ENCODE measurements around the gene EFNA2.

The EFNA2 gene

DNA sequence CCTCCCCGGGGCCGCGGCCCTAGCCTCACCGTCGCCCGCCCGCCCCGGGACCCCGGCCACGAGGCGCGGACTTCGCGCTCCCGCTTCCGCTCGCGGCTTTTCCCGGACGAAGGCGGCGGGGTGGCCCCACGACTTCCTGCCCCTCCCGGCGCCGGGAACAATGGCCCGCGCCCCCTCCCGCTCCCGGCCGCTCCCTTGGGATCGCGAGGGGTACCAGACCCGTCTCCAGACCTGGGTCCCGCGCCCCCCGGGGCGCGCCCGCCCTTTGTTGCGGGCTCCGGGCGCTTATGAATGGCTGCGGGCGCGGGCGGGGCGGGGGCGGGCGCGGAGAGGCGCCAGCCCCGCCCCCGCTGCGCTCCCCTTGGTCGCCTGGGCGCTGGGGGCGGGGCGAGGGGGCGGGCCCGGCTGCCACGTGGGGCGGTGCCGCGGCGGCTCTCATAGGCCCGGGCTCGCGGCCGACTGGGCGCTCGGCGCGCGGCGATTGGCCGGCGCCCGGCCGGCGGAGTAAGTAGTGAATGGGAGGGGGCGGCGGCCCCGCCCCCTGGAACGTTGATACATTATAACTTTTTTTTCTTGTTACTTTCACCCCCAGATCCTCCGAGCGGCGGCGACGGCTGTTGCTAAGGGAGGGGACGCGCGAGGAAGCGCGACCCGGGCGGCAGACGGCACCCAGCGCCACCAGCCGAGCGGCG, 36.2 kb upstream of the EFNA2 start:
- peak; percentile 96 for DNase-seq (ENCODE audit: low spot score)

DNA sequence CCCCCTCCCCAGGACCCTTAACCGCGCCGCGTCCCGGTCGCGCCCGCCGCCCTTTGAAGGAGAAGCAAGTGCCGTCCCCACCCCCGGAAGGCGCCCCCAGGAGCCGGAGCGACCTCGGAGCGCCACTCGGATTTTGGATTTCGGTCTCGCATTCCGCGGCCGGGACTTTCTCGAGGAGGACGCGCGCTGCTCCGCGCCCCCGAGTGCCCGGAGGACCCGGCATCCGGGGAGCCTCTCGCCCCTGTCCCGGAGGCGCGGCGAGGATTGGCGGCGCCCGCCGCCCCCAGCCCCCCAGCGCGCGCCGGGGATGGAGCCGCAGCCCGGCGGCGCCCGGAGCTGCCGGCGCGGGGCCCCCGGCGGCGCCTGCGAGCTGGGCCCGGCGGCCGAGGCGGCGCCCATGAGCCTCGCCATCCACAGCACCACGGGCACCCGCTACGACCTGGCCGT, 35.7 kb upstream of the EFNA2 start:
- no peak for DNase-seq (ENCODE audit: low spot score)

DNA sequence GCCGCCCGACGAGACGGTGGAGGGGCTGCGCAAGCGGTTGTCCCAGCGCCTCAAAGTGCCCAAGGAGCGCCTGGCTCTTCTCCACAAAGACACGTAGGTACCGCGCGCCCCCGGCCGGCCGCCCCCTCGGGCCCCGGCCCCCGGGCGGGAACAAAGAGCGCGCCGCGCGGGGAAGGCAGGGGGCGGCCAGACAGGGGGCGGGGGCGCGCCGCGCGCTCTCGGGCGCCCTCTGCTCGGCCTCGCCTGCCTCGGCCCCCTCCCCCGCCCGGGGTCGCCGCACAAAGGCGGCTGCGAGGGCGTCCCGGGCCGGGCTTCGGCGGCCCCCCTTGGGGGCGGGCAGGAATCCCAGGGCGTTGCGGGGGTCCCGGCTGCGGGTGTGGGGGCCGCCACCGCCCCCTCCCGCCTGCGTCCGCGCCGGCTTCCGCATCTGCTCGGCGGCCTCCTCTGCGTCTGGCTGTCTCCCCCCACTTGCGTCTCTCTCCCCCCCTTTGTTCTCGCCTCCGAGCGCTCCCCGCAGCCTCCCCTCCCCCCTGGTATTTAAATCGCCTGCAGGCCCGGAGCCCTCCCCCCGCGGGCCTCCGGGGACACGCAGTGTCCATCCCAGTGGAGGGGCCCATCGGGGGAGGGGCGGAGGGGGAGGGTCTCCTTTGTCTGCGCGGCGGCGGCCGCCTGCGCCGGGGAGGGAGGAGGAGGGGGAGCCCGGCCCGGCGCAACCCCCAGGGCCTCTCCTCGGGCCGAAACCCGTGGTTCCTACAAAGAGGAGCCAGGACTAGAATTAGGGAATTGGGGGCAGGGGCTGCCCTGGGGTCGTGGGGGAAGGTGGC, 35.0 kb upstream of the EFNA2 start:
- DNase-seq (ENCODE audit: low spot score), result peak; percentile 63

DNA sequence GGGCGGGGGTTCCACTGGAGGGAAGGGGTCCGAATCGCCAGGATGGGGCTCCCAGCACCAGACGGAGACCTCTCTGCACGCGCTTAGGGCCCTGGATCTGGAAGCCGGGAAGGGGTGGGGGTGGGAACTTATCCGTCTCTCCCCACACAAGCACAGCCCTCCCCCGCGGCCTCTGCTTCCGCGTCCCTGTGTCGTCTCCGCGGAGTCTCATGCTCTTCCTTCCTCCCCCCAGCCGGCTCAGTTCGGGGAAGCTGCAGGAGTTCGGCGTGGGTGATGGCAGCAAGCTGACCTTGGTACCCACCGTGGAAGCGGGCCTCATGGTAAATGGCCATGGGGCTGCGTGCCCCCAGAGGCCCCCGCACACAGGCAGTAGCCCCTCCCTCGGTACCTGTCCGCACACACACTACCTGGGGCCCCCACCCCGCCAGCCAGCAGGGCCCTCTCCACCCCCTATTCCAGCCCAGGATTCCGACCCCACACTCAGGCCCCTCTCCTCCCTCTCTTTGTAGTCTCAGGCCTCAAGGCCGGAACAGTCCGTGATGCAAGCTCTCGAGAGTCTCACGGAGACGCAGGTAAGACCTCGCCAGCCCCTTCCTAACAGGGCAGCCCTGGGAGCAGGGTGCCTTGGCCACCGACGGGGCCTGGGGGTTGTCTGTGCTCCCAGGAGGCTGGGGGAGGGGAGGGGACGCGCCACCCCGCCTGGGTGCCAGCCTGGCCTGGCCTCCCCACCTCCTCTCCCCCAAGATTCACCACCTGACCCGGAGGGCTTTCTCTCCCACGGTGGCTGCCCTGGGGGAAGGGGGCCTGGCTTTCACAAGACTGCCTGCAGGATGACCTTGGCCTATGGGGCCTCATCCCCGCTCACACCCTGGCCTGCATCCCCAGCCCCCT, 34.1 kb upstream of the EFNA2 start:
- DNase-seq (ENCODE audit: low spot score), result peak; percentile 69

DNA sequence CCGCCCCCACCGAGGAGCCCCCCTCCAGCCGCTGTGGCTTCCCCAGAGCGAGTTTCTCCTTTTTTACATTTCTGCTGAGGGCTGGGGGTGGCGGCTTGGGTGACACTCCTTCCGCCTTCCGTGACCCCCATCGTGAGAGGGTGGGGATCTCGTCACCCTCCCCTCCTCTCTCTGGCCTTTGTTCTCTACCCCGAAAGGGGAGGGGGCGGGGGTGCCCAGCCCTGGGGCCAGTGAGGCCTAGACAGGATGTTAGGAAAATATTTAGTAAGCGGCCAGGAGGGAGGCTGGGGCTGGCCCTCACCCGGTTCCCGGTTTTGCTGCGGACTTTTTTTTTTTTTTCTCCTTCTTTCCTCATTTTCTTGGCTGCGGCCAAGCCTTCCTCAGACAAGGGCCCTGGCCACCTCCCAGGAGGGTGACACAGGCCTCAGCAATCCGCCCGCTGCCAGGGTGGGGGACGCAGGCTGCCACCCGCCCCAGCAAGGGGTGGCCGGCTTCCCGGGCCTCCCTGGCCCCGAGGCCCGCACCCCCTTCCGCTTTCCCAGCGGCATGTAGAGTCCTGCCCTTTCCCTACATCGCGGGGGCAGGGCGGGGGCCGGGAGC, 33.4 kb upstream of the EFNA2 start:
- peak; percentile 77 for DNase-seq (ENCODE audit: low spot score)

DNA sequence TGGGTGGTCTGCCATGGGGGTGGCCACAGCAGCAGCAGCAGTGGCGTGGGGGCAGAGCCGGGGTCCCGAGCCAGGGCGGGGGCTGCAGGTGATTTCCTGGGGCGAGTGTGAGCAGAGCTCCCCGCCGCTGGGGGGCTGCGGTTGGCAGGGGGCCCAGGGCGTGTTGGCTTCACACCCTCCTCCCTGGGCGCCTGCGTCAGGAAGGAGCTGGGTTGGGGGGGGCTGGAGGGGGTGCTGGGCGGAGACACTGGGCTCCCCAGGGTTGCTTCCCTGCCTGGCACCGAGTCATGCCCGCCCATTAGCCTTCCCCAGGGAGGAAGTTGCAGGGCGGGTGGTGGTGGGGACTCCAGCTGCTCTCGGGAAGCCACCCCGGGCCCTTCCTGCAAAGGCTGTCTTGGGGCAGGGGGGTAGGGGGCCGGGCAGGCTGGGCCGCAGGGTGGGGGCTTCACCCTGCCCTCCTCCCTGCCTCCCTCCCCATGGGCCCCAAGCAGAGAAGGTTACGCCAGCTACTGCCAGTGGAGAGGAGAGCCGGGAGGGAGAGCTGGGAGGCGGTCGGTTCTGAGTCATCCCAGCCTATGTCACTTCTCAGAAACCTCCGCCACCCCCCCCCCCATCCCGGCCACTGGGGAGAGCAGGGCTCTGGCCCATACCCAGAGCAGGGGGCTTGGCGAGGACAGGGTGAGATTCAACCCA, 32.7 kb upstream of the EFNA2 start:
- DNase-seq (ENCODE audit: low spot score), result peak; percentile 87

DNA sequence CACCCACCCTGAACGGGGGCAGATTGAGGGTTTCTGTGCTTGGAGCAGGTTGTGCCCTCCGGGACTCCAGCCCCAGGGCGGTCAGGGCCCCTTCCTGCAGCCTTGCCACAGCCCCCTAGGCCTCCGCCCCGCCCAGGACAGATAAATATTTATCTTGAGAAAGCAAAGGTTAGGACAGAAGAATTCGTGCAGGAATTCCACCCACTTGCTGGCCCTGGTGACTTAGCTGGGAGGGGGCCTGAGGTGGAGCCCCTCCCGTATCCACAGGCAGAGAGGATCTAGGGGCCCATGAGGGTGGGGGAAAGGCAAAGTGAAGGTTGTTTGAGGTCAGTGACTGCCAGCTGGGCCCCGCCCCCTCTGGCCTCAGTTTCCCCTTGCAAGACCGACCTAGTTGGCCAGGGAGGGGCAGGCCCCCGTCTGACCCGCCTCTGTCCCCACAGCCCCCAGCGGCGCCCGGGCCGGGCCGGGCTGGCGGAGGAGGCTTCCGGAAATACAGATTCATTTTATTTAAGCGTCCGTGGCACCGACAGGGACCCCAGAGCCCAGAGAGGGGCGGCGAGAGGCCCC, 32.1 kb upstream of the EFNA2 start:
- DNase-seq (ENCODE audit: low spot score), result no peak

DNA sequence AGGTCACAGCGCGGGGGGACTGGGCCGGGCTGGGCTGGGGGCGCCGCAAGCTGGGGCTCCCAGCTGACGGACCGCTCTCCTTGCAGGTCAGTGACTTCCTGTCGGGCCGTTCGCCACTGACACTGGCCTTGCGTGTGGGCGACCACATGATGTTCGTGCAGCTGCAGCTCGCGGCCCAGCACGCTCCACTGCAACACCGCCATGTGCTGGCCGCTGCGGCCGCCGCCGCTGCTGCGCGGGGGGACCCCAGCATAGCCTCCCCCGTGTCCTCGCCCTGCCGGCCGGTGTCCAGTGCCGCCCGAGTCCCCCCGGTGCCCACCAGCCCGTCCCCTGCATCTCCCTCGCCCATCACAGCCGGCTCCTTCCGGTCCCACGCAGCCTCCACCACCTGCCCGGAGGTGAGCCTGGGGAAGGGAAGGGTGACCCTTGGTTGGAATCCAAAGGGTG, 31.6 kb upstream of the EFNA2 start:
- DNase-seq (ENCODE audit: low spot score), result no peak

DNA sequence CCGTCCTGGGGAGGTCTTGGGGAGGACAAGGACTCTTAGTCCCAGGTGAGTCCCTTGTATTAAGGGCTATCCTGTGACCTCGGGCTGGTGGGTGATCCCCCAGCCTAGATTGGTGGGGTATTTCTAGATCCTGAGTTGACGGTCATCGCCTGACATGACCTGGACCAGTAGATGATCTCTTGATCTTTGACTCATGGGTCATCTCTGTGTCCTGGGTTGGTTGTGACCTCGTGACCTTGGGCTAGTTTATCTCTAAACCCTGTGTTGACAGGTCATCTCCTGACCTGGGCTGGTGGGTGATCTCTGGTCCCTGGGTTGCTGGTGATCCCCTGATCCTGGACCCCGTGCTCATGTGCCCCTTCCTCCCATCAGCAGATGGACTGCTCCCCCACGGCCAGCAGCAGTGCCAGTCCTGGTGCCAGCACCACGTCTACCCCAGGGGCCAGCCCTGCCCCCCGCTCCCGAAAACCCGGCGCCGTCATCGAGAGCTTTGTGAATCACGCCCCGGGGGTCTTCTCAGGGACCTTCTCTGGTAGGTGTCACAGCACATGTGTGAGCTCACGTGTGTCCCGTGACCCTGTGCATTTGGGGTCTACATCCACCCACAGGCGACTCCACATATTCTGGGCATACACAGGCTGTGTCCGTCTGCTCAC, 31.0 kb upstream of the EFNA2 start:
- no peak for DNase-seq (ENCODE audit: low spot score)

DNA sequence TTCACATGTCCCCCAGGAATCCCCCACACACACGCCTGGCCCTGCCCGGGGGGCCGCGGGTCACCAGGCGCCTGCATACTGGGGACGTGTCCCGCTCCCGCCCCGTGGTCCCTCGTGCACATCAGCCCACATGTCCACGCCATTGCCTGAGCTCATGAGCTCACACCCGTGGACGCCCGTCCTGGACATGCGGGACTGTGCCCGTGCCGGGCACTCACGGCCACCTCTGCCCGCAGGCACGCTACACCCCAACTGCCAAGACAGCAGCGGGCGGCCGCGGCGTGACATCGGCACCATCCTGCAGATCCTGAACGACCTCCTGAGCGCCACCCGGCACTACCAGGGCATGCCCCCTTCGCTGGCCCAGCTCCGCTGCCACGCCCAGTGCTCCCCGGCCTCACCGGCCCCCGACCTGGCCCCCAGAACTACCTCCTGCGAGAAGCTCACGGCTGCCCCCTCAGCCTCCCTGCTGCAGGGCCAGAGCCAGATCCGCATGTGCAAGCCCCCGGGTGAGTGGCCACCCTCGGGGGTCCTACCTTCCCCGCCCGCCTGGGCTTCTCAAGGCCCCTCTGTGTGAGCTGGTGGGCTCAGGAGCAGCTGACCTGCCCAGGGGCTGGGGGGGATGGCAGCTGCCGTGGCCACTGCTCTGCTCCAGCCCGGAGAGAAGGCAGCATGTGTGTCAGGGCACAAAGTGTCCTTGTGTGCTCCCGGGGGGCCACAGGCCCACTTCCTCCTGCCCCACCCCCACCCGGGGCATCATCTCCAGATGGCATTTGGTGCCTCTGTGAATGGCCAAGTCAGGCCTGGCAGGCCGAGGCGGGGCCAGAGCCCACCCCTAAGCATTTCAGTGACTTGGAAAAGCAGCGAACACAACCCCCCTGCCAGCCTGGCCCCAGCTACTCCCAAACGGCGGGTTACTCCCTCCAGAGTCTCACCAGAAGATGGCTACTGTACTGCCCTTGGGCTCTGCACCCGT, 30.2 kb upstream of the EFNA2 start:
- DNase-seq (ENCODE audit: low spot score), result no peak

DNA sequence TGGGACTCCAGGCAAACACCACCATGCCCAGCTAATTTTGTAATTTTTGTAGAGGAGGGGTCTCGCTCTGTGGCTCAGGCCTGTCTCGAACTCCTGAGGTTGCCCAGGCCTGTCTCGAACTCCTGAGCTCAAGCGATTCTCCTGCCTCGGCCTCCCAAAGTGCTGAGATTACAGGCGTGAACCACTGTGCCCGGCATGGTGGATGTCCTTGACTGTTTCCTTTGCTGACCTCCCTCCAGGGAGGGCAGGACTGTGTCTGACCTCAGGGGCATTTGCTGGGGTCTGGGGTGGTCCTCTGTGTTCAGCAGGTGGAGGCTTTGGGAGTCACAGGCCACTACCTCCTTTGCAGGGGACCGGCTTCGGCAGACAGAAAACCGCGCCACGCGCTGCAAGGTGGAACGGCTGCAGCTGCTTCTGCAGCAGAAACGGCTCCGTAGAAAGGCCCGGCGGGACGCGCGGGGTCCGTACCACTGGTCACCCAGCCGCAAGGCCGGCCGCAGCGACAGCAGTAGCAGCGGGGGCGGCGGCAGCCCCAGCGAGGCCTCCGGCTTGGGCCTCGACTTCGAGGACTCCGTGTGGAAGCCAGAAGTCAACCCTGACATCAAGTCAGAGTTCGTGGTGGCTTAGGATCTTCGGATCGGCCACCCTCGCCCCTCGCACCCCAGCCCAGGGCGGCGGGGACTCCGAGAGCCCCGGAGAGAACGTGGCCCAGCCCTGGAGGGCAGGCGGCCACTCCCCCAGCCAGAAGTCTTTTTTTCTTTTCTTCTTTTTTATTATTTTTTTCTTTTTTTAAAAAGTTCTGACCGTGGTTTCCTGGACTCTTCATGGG, 28.8 kb upstream of the EFNA2 start:
- no peak for DNase-seq (ENCODE audit: low spot score)

DNA sequence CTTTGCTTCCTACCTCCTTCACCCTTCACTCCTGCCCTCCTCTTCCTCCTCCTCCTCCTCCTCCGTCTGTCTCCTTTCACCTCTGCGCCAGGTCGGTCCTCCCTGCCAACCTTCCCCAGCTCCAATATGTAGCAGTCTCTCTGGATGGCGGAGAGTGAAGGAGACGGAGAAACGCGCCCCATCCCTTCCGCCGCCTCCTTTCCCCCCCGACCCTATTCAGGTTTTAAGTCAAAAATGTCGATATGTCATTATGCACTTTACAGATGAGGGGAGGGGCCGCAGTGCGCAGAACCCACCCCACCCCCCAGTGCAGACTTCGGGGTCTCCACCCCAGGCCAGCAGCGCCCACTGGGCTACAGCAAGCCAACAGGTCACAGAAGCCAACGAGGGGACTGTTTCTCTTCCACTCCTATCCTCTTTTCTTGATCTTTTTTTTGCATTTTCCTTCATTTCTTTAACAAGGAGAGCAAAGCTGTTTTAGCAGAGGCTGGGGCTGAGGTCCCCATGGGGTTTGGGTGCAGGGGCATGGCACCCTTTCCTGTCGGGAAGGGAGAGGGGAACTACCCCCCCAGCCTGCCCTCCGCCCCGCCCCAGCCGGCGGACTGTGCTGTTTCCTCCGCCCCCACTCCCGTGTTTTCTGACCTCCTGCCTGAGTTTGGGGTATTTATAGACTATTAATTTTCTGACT, 28.1 kb upstream of the EFNA2 start:
- DNase-seq (ENCODE audit: low spot score), result no peak

DNA sequence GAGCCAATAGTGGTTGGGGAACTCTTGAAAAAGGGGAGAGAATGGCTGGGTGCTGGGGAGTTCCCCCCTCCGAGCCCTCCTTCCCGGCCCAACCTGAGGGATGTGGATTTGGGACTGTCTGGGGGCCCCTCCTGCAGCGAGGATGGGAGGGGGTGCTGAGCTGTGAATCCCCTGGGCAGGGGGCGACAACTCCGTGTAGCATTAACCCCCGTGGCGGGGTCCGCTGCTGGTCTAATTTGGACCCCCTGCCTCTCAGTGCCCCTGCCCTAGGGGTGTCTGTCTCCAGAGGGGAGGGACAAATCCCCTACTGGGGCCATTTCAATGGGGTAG, 27.5 kb upstream of the EFNA2 start:
- no peak for DNase-seq (ENCODE audit: low spot score)

DNA sequence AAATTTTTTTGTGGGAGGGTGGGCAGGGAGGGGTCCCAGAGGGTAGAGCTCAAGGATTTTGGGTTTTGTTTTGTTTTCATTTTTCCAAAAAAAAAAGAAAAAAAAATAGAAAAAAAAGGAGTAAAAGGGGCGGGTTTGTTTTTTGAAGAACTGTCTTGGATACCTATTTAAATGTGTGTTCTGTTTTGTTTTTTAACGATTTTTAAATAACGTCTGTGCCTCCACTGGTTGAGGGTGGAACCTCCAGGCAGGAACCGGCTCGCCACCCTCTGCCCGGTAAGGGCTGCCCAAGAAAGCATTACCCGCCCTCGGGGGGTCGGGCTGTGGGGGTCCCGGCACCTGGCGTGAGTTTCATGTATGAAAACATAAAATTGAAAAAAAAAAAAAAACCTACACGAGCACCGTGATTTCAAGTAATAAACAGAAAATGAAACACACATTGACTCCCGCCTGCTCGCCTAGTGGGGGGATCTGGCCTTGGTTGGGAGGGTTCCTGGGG, 26.9 kb upstream of the EFNA2 start:
- DNase-seq (ENCODE audit: low spot score), result no peak

DNA sequence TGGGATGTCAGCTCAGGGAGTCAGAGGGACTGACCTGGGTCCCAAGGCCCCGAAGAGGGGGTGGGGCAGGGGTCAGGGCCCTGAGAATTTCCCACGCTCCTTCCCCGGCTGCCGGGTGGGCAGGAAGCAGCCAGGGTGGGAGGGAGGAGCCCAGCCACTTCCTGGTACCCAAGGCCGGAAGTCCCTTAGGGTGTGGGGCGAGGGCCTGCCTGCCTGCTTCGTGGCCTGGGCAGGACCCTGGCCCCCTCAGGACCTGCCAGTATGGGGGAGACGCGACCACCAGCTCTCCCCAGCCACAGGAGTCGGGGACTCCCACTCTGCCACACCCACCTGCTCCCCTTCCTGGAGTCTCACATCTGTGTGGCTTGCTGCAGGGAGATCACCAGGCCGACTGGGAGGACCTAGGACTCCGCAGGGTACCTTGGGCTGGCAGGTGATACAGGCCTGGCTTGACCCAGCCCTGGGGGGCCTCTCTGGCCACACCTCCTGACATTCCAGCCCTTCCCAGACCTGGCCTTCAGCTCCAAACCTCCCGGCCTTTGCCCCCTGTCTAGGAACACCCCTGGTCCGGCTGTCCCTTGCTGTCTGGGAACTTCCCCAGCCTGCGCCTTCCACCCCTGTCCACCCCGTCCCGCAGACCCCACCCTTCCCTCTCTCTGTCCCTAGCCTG, 26.3 kb upstream of the EFNA2 start:
- DNase-seq (ENCODE audit: low spot score), result peak; percentile 69

DNA sequence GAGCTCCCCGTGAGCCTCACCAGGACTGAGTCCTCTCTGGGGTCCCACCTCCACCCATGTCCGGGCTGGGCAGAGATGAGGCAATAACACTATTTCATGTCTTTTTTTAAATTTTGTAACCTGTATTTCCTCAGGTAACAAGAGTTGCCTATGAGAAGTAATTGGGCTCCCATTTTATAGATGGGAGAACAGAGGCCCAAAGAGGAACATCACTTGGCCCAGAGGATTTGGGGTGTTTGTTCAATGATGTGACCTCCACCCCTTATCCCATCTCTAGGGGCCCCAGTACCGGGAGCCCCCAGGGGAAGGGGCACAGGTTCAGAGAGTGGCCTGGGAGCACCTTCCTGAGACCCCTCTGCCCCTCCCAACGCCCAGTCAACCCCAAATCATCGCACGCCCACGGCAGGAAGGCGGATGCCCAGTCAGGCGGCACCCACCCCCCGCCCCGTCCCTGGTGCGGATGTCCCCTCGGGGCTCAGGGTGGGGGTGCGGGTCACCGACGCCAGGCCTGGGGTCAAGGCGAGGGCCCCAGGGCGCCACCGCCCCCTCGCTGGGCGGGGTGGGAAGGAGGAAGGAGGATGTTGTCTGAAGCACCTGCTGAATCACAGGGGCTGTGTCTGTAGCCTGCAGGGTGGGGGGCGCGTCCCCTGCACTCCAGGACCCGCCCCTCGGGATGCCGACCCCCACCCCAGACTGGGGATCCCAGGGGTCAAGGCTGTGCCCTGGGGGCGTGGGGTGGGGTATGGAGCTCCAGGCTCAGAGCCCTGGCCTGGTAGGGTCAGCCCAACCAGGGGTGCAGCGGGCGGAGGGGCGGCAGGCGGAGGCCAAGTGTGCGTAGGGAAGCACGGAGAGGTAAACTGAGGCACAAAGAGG, 25.6 kb upstream of the EFNA2 start:
- DNase-seq (ENCODE audit: low spot score), result peak; percentile 35
